ENCODE data around the gene PRCP. TPM values are rescaled to one million over a fixed set of nuclear protein-coding genes. Genes with fewer than 3 reads are reported as not detected.

The PRCP gene
- total RNA-seq, 1 experiment from 2014 or later = 56.7 TPM

DNA sequence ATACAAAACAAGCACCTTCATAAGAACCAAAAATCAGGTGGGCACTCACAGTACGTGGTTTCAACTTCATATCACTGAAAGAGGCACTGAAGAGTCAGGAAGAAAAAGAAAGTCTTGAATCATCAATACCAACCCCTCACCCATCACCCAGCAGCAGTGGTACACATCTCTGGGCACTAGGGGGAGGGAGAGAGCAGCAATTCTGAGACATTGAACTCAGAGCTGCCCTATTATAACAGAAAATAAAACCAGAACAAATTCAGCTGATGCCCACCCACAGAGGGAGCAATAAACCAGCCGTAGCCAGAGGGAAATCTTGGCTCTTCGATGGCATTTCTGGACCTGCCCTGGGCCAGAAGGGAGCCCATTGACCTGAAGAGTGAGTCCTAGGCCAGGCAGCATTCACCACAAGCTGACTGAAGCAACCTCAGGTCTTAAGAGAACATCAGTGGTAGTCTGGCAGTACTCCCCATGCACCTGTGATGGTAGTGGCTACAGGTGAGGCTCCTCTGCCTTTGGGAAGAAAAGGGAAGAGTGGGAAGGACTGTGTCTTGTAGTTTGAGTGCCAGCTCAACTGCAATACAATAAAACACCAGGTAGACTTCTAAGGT lies 124.4 kb downstream of the PRCP start:
- Histone ChIP-seq H3K79me1 (ENCODE audit: insufficient read depth, low read depth, low read length, poor library complexity, severe bottlenecking) (no peaks in the 10 kb centered on the region), H2BK12ac (ENCODE audit: insufficient read length, low read depth, low read length) (no peak overlapping the region), H3T11ph (ENCODE audit: low read length) (no peak overlapping the region), H2BK20ac (ENCODE audit: low read depth, low read length, poor library complexity, severe bottlenecking) (no peak overlapping the region), H2AK5ac (ENCODE audit: insufficient read length, low read length) (no peak overlapping the region), H3K79me2 (ENCODE audit: insufficient read depth, low read length) (no peaks in the 10 kb centered on the region), H2BK120ac (ENCODE audit: low read depth, low read length, poor library complexity, severe bottlenecking) (no peak overlapping the region), H3K4ac (ENCODE audit: low read depth, low read length) (no peak overlapping the region), H3K23ac (ENCODE audit: insufficient read length, low read depth, low read length) (no peak overlapping the region), H3K9me3 (ENCODE audit: control insufficient read depth, low read depth, low read length) (no peaks in the 10 kb centered on the region), H4K5ac (ENCODE audit: insufficient read length, low read depth, low read length) (no peak overlapping the region), H3K9ac (ENCODE audit: extremely low read depth, insufficient read length, low read length) (no peak overlapping the region), H3K27ac (ENCODE audit: insufficient read length, low read depth, low read length) (no peak overlapping the region), H2AFZ (ENCODE audit: low read length) (no peak overlapping the region), H4K91ac (ENCODE audit: insufficient read length, low read depth, low read length) (no peak overlapping the region), H3K56ac (ENCODE audit: insufficient read length, low read depth, low read length) (no peak overlapping the region), H2BK15ac (ENCODE audit: low read depth, low read length) (no peak overlapping the region), H3K27me3 (ENCODE audit: insufficient read depth, low read length) (no peaks in the 10 kb centered on the region), H3K23me2 (ENCODE audit: insufficient read length, low read depth, low read length, poor library complexity, severe bottlenecking) (no peaks in the 10 kb centered on the region), H4K20me1 (ENCODE audit: control insufficient read depth, insufficient read depth, insufficient read length) (no peaks in the 10 kb centered on the region), H3K14ac (ENCODE audit: insufficient read depth, low read length) (no peak overlapping the region), H3K18ac (ENCODE audit: insufficient read length, low read depth, low read length) (no peak overlapping the region), H3K4me2 (ENCODE audit: insufficient read depth, insufficient read length, low read length) (no peak overlapping the region), H3K4me1 (ENCODE audit: insufficient read depth, low read length) (no peaks in the 10 kb centered on the region), H4K8ac (replicated peaks; ENCODE audit: insufficient read length, low read depth, low read length) (no peak overlapping the region), H2BK5ac (ENCODE audit: insufficient read length, low read length) (no peak overlapping the region)
- Mint-ChIP-seq H3K9me3 (peaks cover 0 to 2% of the 10 kb centered on the region in 2 experiments; a peak in 2 of 5 replicates), H3K36me3 (ENCODE audit: insufficient read depth in 1 of 3, low read depth in 3 of 3) (no peaks in the 10 kb centered on the region), H3K27me3 (ENCODE audit: low read depth) (no peaks in the 10 kb centered on the region), H3K4me1 (peaks cover 7 to 8% of the 10 kb centered on the region in 2 experiments), H3K4me3 (no peak overlapping the region), H3K27ac (no peak overlapping the region)
- peak; percentile 72 for DNase-seq
- TF ChIP-seq, protein P1, sequence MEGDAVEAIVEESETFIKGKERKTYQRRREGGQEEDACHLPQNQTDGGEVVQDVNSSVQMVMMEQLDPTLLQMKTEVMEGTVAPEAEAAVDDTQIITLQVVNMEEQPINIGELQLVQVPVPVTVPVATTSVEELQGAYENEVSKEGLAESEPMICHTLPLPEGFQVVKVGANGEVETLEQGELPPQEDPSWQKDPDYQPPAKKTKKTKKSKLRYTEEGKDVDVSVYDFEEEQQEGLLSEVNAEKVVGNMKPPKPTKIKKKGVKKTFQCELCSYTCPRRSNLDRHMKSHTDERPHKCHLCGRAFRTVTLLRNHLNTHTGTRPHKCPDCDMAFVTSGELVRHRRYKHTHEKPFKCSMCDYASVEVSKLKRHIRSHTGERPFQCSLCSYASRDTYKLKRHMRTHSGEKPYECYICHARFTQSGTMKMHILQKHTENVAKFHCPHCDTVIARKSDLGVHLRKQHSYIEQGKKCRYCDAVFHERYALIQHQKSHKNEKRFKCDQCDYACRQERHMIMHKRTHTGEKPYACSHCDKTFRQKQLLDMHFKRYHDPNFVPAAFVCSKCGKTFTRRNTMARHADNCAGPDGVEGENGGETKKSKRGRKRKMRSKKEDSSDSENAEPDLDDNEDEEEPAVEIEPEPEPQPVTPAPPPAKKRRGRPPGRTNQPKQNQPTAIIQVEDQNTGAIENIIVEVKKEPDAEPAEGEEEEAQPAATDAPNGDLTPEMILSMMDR (conservative IDR thresholded peaks at IDR 0.05) = peak; percentile 89
- WGBS (ENCODE audit: extremely low coverage, insufficient read length, low lambda C conversion rate) = no CpG with 5 or more reads among the region's 3 CpGs
